HG02588 (cell line): ENCODE measurements around the gene ARVCF.

Experiments
- ATAC-seq: cut with Tn5 transposase; IDR thresholded peaks from one replicate; pipeline ENCODE4 v1.9.1; 2021; ENCODE audit warnings: mild to moderate bottlenecking, moderate library complexity; ENCODE audit not compliant: unreplicated experiment

The ARVCF gene, protein sequence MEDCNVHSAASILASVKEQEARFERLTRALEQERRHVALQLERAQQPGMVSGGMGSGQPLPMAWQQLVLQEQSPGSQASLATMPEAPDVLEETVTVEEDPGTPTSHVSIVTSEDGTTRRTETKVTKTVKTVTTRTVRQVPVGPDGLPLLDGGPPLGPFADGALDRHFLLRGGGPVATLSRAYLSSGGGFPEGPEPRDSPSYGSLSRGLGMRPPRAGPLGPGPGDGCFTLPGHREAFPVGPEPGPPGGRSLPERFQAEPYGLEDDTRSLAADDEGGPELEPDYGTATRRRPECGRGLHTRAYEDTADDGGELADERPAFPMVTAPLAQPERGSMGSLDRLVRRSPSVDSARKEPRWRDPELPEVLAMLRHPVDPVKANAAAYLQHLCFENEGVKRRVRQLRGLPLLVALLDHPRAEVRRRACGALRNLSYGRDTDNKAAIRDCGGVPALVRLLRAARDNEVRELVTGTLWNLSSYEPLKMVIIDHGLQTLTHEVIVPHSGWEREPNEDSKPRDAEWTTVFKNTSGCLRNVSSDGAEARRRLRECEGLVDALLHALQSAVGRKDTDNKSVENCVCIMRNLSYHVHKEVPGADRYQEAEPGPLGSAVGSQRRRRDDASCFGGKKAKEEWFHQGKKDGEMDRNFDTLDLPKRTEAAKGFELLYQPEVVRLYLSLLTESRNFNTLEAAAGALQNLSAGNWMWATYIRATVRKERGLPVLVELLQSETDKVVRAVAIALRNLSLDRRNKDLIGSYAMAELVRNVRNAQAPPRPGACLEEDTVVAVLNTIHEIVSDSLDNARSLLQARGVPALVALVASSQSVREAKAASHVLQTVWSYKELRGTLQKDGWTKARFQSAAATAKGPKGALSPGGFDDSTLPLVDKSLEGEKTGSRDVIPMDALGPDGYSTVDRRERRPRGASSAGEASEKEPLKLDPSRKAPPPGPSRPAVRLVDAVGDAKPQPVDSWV

DNA sequence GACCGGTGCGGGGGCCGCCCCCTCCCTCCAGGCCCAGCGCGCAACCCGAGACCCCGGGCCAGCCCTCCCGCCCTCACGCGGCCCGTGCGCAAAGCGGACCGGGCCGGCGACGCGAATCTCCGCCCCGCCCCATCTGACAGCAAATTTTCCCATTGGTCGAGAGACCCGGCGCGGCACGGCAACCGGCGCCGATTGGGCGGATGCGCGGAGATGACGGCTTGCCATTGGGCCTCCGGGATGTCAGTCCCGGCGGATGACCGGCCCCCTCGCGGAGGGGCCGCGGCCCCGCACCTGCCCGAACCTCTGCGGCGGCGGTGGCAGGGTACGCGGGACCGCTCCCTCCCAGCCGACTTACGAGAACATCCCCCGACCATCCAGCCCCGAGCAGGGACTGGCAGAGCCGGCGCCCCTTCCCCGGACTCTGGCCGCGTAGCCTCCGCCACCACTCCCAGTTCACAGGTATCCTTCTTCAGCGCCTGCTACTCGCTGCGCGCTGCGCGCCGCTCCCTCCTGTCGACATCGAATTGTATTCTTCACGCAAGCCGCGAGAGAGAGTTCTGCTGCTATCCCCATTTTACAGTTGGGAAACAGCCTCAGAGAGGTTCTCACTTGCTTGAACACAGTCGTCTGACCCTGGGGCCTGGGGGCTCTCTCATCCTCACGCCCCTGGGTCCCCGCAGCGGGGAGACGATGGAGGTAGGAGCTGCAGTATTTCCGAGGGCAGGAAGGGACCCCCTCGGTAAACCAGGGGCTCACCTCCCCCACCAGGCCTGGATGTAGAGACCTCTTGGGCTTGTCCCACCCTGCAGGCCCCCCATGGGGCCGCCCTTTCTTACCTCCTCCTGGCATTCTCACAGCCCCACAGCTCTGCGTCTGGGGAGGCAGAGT lies at the start of gene ARVCF:
TSS of gene ARVCF (minus strand) at position 90 of the 888 bp plus-strand sequence. CDS start 26,029 bp downstream, outside the sequence.
- peak; percentile 47 for ATAC-seq

DNA sequence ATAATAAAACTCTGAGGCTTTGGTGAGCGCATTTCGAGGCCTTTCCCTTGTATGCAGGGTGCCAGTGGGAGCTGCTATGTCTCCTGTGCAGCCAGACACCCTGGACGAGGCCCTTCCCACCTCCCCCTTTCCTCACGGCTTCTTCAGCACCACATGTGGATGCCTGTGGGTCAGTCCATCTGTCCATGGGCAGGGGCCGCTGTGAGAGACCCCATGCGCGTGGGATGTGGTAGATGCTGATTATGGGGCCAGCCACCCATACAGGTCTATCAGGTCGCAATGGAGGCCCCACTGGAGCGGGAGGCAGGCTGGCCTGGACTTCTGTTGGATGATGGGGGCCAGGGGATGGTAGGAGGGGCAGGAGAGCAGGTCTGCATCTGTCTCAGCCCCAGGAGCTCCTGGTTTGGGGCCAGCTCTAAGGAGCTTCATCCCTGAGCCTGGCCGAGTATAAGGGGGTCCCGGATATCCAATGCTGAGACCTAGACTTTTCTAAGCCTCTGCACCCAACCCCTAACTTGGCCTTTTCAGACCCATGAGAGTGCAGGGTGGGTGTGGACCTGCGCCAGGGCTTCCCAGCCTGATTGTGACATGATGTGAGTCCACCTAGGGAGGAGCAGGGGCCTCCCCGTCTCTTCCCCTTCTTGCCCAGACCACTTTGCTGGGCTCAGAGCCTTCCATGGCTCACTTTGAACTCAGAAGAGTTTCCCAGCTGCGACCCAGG lies 49.4 kb upstream of the ARVCF start:
- ATAC-seq = no peak

DNA sequence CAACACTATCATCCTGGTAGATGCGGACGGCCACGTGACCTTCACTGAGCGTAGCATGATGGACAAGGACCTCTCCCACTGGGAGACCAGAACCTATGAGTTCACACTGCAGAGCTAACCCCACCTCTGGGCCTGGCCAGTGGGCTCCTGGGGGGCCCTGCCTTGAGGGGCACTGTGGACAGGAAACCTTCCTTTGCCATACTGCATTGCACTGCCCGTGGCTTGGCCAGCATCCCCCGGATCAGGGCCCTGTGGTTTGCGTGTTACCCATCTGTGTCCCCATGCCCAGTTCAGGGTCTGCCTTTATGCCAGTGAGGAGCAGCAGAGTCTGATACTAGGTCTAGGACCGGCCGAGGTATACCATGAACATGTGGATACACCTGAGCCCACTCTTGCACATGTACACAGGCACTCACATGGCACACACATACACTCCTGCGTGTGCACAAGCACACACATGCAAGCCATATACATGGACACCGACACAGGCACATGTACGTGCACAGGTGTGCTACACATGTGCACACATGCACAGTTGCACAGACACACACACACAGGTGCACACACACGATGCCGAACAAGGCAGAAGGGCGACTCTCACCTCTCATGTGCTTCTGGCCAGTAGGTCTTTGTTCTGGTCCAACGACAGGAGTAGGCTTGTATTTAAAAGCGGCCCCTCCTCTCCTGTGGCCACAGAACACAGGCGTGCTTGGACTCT lies 48.1 kb upstream of the ARVCF start:
- ATAC-seq = no peak

DNA sequence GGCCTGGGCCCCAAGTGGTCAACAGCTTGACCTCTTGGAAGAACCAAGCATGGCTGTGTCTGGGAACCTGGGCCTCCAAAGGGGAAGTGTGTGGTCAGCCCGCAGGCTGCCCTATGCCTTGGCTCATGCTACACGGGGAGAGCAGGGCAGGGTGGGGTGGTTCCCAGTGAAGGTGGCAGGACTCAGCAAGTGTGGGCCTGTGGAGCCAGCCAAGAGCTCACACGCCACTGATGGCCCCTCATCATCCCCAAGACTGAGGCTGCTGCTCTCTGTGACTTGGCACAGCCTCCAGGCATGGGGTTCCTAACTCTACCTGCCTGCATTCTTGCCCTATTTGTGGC lies 47.5 kb upstream of the ARVCF start:
- ATAC-seq = no peak

DNA sequence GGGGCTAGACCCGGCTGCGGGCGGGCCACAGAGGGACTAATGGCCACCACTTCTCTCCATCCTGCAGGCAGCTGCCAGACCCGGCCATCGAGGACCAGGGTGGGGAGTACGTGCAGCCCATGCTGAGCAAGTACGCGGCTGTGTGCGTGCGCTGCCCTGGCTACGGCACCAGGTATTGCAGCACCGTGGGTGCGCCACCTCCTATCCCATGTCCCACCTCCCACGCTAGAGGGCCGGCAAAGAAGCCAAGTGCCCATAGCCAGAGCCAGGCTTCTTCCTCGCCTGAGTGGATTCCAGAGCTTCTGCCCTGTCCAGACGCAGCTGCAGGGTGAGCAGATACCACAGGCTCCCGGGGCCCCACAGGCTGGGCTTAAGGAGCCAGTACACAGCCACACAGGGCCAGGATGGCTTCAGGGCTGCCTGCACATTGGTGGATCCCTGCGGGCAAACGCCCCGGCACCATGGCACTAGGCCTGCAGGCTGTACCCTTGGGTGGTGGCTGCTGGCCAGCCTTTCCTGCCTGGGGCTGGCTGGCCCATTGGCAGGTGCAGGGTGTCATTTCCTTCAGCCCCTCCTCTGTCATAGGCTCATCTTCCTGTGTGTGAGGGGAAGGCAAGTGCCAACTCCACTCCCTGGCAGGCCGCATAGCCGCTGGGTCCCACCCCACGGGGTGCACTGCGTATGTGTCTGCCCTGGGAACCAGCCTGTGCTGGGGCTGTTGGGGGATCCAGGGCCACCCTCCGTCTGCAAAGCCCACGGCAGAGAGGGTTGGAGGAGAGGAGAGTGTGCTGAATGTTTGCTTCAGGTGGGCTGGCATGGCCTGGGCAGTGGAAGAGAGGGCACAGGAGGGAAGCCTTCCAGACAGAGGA lies 46.9 kb upstream of the ARVCF start:
- ATAC-seq = no peak

DNA sequence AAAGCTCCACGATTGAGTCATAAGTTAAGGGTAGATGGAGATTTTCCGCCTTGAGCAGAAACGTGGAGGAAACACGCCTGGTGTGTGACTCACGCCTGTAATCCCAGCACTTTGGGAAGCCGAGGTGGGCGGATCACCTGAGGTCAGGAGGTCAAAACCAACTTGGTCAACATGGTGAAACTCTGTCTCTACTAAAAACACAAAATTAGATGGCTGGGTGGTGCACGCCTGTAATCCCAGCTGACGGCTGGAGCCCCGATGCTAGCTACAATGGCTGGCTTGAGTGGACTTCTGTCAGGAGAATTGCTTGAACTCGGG lies 46.1 kb upstream of the ARVCF start:
- ATAC-seq = no peak

DNA sequence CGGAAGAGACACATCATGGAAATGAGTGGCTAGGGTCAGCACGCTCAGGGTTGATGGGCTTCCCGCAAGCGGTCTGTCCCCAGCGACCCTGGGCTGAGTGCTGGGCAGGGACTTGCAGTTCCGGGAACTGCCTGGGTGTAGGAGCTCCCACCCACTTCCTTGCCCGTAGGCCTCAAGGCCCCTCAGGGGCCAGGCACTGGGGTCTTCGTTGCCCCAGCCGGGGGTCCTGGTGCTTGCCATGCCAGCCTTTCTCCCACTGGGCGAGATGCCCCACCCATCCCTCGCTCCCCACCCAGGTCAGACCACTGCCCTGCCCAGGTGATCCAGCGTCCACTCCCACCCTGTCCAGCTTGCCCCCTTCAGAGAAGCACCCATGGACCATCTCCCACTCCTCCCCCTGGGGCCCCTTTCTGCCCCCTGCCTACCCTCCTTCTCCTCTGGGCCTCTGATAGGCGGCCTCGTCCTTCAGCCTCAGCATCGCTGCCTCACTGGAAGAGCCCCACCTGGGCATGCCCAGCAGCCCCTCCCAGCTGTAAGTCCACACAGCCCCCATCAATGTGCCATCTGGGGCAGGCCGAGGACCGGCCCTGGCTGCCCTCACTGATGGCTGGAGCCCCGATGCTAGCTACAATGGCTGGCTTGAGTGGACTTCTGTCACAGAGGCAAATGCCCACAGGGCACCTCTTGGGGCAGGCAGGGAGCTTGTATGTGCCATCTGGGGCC lies 45.6 kb upstream of the ARVCF start:
- no peak for ATAC-seq

DNA sequence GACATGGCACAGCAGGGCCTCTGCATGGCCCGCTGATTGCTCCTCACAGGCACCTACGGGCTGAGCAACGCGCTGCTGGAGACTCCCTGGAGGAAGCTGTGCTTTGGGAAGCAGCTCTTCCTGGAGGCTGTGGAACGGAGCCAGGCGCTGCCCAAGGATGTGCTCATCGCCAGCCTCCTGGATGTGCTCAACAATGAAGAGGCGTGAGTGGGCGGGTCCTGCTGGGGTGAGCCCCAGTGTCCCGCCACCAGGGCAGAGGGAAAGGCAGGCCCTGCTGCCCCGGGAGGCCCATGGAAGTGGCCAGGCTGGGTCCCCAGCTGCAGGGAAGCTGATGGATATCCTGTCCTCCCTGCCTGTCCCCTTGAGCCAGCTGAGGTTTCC lies 44.8 kb upstream of the ARVCF start:
- ATAC-seq = no peak

DNA sequence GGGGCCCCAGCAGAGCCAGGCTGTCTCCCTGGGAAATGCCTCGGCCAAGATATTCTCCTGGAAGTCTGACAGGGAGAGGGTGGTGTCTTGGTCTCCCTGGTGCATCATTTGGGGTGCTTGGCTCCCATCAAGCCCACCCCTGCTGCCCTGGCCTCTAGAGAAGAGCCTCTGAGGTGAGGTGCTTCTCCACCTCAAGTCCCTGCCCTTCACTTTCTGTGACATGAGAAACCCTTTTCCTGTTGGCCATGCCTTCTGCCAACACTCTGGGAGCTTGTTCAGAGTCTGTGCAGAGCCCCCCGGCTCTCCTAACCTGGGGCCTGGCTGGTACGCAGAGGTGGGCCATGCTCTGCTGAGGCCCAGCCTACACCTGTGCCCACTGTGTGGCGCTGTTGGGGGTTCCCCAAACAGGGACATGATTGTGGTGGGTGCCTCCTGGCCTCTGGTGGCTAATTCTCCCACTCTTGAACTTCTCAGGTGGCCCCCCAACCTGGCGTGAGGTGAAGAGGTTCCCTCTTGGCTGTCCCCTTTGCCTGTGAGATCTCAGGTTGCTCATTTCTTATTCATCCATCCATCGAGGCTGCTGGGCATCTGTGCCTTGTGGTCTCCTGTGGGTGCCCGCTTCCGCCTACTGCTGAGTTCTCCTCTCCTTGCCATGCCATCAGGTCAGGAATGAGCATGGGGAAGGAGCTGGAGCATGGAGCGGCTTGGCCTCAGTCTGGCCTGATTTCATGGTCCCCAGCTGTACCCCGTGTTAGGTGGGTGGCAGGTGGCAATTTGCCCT lies 44.3 kb upstream of the ARVCF start:
- no peak for ATAC-seq

DNA sequence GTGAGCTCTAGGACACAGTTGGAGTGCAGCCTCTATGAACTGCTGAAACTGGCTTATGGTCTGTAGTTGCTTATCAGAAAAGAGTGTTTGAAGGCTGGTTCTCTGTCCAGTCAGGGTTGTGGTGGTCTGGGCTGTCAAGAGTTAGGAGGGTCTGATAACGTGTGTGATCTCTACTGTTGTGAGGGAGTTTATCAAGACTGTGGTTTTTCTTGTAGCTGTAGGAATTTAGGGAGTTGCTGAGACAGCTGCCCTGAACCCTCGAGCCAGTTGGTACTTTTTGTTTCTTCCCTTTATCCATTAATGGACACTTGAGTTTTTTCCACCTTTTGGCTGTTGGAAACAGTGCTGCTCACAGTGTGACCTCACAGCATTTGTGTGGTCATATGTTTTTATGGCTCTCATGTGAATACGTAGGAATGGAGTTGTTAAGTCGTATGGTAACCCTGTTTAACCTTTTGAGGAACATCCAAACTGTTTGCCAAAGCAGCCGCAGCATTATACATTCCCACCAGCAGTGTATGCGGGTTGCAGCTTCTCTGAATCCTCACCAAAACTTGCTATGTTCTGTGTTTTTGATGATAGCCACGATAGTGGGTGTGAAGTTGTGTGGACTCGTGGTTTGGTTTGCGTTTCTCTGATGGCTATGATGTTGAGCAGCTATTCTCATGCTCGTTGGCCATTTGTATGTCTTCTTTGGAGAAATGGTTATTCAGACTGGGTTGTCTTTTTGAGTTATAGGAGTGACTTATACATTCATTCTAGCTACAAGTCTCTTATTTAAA lies 42.6 kb upstream of the ARVCF start:
- ATAC-seq = no peak

DNA sequence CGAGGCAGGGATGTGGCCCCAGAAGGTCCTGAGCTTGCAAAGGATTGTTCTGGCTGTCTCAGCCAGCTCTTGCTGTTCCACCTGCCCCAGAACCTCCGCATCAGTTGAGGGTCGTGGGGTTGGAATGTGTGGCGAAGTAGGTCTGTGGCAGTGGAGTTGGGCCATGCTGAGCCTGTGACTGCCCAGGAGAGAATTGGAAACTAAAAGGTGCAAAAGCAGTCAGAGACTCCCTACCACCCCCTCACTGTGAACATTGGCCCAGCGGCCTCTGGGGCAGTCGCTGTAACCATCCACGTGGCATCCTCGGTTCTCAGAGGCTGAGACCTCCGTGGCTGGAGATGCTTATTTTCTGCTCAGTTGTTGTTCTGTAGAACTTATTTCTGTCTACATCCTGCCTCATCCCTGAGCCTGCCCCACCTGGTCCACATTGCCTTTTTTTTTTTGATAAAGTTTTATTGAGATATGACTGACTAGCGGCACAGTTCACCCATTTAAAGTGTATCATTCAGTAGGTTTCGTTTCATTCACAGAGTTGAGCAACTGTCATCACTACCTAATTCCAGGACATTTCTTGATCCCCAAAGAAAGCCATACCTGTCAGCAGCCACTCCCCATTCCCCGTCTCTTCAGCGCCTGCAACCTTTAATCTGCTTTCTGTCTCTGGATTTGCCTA lies 41.1 kb upstream of the ARVCF start:
- ATAC-seq = no peak

DNA sequence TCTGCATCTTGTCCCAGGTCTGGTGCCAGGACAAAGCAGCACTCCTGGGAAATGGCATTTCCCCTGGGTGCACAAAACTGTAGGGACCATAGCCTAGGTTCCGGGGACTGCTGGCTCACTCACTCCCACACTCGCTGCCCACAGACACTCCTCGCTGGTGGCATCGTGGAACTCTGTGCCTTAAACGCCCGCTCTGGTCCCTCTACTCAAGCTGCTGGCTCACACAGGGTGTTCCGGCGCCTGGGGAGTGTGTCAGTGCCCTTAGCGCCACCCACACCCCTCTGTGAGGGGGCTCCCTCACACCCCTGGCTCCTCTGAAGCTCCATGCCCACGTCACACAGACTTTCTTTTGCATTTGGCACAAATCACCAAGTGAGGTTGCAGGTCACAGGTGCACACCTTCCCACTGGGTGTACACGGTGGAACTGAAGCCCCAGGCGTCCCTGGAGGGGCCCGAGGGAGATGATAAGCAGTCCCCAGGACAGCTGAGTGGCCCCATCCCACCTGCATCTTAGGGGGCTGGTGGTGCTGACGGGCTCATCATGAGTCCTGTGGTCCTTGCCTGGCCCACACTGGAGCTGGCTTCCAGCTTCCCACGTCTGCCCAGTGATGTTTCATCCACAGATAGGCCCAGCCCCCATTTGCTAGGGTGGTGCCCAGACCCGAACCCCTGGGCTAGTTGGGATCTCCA lies 40.2 kb upstream of the ARVCF start:
- no peak for ATAC-seq

DNA sequence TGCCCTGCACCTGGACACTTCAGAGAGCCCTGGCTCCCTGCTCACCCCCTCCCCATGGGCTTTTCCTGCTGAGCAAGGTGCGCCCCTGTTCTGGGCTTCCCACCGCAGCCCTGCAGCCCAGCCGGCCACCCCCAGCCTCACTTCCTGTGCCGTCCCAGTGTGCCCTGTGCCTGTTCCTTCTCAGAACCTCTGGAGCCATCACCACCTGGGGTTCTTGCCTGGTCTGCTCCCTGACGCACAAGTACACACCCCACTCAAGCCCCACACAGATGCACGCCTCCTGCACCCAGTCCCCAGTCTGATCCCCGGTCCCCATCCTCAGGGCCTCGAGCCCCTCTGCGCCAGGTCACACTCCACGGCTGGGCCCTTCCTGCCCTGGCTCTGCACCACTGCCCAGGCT lies 39.5 kb upstream of the ARVCF start:
- ATAC-seq = no peak

DNA sequence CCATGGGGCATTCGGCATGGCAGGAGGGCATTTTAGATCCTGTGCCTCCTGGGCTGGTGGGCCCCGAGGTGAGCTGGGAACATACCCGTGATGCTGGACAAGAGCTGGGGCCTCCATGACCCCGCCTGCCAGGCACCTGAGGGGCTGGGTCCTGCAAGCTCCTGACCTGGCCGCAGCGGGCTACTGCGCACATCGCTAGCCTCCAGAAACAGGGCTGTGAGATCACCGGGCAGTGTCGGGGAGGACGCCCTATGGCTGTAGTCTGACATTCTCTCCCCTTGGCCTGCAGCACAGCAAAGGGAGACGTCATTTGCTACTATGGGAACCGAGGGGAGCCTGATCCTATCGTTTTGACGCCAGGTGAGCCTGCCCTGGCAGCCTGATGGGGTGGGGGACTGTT lies 39.0 kb upstream of the ARVCF start:
- ATAC-seq = no peak

DNA sequence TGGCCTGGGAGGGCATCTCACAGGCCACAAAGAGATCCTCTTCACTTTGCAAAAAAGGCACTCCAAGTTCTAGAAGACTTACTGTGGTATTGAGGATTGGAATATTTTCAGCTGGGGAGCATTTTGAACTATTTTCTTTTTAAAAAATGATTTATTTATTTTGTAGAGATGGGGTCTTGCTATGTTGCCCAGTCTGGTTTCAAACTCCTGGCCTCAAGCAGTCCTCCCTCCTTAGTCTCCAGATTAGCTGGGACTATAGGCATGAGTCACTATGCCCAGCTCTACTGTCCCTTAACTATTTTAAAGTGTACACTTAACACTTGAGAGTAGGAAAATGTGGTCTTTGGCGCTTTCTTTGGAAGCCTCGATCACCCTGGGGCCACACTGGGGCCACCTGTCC lies 38.5 kb upstream of the ARVCF start:
- ATAC-seq = no peak

DNA sequence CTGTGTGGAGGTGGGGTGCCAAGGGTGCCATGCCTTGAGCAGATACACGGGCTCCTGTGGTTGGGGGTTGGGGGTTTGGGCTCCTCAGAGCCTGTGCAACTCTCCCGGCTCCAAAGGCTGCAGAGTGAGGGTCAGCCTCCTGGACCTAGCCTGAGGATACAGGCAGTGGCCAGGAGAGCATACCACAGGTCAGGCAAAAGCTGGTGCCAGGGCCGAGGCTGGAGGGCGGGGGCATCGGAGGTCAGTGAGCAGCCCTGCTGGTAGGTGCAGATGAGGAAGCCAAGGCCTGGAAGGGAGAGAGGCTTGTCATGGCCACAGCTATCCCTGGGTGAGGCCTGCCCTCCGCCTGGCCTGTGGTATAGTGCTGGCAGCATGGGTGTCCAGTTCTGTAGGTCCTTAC lies 37.9 kb upstream of the ARVCF start:
- no peak for ATAC-seq
